ENCODE results near the gene LAPTM5.

LAPTM5 gene

DNA sequence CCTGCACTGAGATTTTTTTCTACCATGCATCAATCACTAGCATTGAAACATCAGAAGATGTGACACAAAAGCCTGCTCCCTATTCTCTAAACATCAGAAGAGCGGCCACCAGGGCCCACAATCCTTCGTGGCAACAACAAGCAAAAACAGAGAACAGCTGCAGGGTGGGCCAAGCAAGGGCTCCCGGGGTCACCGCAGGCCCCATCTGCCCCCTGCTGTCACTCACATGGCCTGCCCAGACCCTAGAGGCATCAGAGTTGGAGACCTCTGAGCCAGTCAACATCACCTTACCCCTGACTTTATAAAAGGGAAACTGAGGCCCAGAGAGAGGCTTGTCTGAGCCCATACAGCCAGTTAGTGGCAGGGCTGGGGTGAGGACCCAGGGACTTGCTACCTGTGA, 1.8 kb downstream of the LAPTM5 start:
- DNase-seq (ENCODE audit: low read depth): no peak

GRCh38 chr1:30755334-30755733, 2.2 kb downstream of the LAPTM5 start:
- DNase-seq (ENCODE audit: low read depth): no peak

DNA sequence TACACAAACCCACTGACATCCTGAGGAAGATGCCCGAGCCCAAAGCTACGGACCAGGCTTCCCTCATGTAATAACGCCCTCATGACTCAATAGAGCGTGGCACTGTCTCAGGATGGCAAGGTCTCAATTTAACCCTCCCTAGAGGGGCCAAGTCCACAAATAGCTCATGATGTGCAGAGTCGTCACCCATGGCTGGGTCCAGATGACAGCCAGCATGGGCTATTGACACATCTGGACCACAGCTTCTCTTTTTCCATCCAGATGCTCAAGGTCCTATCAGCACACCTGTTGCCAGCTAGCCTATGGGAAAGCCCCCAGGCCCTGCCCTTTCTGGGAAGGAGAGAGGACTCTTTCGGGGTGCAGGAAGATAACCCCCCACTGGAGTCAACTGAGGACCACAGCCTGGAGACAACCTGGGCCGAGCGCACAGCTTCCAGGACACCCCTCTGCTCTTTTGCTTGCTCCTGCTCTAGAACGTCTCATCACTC, 2.8 kb downstream of the LAPTM5 start:
- no peak for DNase-seq (ENCODE audit: low read depth)

DNA sequence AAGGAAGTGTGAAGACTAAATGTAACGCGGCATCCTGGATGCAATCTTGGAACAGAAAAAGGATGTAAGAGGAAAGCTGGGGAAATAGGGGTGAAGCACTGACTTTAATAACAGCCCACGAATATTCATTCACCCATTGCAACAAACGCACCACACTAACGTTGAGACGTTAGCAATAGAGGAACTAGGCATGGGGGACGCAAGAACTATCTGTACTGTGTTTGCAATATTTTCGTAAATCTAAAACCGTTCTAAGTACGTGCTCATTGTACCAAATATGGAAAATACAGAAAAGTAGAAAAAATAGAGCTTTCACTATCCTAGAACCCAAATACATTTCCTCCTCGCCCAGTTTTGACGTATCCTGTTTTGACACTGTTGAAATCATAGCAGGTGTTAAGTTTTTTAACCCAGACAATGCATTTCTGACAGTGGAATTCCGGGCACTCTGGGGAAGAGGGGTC, 3.9 kb downstream of the LAPTM5 start:
- DNase-seq (ENCODE audit: low read depth): no peak

GRCh38 chr1:30753118-30753517, 4.5 kb downstream of the LAPTM5 start:
- no peak for DNase-seq (ENCODE audit: low read depth)

DNA sequence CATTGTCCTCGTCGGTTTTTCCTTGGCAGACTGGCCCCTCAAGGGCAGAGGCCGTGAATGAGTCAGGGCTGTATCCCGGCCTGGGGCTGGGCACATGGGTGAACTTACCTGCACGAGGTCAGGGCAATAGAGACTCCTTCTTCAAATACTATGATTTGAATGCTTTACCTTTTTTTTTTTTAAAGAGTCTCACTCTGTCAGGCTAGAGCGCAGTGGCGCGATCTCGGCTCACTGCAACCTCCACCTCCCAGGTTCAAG, 5.0 kb downstream of the LAPTM5 start:
- DNase-seq (ENCODE audit: low read depth): no peak

GRCh38 chr1:30751830-30752650, 5.5 kb downstream of the LAPTM5 start:
- no peak for DNase-seq (ENCODE audit: low read depth)

- DNase-seq (ENCODE audit: low read depth): no peak
Observed at GRCh38 chr1:30750731-30751291, 6.8 kb downstream of the LAPTM5 start.

DNA sequence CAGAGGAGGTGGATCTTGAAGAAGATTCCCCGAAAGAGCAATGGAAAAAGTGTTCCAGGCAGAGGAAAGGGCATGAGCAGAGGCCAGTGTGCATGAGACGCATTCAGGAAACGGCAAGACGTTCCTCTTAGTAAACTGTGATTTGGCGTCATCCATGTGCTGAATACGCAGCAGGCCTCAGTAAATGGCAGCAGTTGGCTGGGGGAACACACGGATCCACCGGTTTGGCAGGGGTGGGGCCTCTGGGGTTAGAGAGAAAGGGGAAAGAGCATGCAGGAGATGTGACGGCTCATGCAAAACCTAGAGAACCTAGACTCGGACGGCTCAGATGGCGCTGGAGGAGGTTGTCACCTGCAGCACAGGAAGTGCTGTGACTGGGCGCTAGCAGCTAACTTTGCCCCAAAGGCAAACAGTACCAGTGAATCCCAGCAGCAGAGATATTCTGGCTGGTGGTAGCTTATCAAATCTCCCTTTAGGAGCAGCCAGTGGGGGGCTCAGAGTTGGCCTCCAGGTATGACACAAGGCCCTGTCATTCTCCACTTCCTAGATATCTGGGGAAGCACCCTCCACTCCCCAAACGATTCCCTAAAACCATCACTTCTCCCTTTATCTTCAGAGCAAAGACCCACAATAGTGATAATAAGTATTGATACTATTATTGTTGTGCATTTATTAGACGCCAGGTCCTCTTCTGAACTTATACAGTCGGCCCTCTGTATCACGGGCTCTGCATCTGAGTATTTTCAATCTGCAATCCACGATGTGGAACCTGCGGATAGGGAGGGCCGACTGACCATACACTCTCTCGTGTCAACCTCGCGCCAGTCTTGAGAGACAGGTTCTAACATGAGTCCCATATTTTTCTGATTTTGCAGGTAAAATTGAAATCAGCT, 7.6 kb downstream of the LAPTM5 start:
- DNase-seq (ENCODE audit: low read depth): no peak

DNA sequence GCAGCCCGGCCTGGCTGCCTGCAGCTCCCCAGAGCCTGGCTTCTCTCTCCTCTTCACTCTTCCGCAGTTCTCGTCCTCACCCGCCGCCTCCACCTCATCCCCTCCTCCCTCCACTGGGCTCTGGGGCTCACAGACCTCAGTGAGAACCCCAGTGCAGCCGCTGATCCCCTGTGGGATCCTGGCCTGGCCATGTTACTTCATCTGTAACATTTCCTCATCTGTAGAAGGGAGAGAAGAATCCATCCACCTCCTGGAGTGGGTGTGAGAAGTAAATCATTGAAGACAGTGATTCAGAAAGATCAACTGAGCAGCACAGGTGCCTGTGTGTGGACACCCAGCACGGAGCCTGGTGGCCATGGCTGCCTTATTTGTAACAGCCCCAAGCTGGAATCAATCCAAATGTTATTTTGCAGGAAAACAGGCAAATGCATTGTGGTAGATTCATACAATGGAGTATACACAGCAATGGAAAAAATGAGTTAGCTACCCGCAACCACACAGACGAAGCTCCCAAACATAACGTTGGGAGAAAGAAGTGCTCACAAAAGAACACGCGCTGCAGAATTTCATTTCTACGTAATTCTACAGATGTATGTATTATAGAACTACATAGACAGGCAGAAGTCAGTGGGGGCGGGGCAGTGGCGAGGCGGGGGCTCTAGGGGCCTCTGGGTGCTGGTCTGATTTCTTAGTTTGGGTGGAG, 8.7 kb downstream of the LAPTM5 start:
- peak; percentile 61 for DNase-seq (ENCODE audit: low read depth)

DNA sequence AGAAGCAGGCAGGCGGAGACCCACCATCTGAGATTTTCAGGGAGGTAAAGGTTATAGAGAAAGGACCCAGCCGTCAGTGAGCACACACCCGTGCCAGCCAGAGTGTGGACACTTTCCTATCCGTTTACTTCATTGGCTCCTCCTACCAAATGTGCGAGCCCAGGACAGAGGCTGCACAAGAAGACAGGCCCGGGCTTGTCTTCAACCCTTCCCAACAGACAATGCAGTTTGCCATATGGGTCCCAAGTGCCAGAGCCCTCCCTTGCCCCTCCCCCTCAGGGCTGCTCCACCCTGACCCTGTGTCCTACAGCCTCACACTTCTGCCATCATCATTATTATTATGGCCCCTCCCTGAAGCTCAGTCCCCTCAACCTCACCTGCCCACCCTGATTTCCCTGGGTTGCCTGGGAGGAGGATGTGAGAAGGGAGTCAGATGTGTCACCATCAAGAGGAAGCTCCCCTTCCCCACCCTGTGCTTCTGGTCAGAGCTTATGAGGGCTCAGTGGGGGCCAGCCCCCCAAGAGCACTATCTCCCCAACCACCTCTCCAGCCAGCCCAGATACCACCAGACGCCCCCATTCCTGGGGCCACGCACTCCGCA, 9.4 kb downstream of the LAPTM5 start:
- no peak for DNase-seq (ENCODE audit: low read depth)

GRCh38 chr1:30747033-30748008, 10.3 kb downstream of the LAPTM5 start:
- DNase-seq (ENCODE audit: low read depth): no peak

DNA sequence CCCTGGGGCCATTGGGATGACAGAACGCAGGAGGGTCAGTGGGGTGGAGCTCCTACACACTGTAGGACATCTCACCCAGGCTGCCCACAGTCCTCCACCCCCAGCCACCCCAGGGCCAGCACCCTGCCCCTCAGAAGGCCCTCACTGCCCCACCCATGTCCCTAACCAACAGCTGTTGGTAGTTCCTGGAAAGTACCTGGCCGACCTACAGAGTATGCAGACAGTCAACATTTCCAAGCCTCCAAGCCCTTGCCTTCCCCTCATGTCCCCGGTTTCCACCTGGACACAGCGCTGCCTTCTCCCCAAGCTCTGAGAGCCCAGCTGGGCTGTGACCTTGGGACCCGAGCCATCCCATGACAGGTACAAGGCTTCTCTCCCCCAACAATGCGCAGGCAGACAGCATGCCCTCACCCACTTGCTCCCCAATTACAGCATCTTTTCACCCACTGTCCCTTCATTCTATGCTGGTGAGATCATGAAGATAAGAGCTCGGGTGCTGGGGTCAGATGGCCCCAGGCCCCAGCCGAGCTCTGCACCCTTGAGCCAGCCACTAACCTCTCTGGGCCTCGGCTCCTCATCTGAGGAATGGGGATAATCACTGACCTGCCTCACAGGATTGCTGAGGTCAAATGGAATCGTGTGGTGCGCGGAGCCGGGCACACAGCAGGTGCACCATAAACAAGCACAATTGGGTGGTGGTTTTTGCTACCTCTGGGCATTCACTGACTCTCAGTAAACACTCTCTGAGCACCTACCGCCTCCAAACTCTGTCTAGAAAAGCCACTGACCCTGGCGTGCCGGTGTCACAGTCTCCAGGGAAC, 11.2 kb downstream of the LAPTM5 start:
- DNase-seq (ENCODE audit: low read depth): no peak

- no peak for DNase-seq (ENCODE audit: low read depth)
Observed at GRCh38 chr1:30745834-30746208, 11.8 kb downstream of the LAPTM5 start.

DNA sequence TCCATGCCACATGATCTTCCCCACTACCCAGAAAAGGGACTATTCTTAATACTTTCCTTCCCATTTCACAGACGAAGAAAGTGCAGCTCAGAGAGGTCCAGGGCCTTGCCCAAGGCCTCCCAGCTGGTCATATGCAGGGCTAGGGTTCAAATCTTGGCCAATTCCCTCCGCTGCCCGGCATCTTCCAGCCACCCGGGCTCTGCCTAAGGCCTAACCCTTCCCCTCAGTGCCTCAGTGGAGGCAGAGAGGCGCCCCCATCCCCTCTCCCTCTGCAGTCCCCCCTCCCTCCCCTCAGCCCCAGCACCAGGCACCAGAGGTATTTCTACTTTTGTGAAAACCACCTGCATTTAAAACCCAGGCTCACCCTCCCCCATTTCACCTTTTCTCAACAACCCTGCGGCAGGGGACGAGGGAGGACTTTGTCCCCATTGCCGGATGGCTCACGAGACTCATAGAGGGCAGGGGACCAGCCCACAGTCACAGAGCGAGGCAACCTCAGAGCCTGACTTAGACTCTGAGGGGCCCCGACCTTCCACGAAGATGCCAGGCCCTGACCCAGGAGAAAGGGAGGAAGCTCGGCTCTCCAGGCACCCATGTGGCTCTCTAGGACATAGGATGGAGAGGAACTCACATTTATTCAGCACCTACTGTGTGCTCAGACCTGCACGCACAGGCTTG, 12.3 kb downstream of the LAPTM5 start:
- DNase-seq (ENCODE audit: low read depth): no peak

DNA sequence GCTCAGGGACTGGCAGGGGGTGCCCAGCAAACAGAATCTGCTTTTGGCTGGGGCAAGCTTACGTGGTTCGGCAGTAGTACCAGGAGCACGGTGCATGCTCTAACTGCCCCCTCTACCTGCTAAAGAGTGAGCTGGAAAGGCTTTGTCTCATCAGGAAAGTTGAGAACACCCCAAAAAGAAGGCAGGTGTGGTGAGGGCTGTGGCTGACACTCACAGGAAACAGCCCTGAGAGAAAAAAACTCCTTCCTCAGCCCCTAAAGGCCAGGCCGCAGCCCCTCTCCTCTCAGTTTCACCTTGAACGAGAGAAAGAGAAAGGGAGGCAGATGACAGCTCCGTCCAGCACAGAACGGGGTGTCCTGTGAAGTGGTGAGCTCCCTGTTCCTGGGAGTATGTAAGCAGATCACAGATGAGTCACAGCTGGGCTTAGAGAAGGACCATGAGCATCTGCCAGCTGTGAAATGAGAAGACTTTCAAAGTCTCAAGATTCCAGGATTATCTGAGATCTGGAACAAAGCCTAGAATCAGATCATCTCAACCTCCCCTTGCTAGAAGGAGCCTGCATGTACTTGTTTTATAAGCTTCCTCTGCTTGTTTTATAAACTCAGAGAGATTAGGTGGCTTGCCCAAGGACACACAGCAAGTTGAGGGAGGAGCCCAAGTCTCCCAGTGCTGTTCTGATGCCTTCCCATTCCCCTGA, 13.4 kb downstream of the LAPTM5 start:
- DNase-seq (ENCODE audit: low read depth): peak; percentile 83

DNA sequence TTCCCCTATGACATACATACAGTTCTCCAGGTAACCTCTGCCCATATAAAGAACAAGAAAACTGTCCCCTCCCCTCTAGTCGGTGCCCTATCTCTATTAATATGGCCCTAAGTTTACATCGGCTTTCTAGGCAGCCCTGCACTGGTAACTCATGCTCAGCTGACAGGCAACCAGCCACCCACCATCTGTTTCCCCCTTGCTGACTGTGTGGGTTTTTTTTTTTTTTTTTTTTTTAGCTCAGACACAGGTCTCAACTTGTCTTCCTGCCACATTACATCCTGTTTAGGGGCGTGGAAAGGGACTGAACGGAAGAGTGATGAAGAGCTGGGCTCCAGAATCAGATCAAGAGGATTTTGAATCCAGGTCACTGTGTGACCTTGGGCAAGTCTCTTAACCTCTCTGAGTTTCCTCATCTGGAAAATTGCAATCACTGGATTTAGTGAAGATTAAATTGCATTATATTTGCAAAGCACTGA, 14.0 kb downstream of the LAPTM5 start:
- DNase-seq (ENCODE audit: low read depth): no peak

- no peak for DNase-seq (ENCODE audit: low read depth)
Observed at GRCh38 chr1:30742963-30743559, 14.5 kb downstream of the LAPTM5 start.
